Natural killer cell (primary cell): ENCODE results near the gene DUSP12. TPM values are rescaled to one million over a fixed set of nuclear protein-coding genes. Genes with fewer than 3 reads are reported as not detected.

Experiments used
- ATAC-seq, 3 donors: fragments of 150-1000 bp in 2 of 3; fragments of 200-7000 bp in 1 of 3; cut with Tn5 transposase; 1 replicate in 1 of 3; 2 replicates in 2 of 3; pipeline ENCODE4 v1.10.0; 2021; ENCODE audit warnings: mild to moderate bottlenecking in 2 of 3, moderate library complexity in 2 of 3
- DNase-seq, 2 donors: peaks; one replicate each; pipeline versions ENCODE4 v3.0.0 to v3.0.0-alpha.2; 2013 to 2021; ENCODE audit warnings: mixed read lengths in 1 of 2
- H3K27ac ChIP-seq: one replicate; pipeline ENCODE4 v1.5.1; 2013; ENCODE audit warnings: mild to moderate bottlenecking, low read length
- H3K27me3 ChIP-seq: one replicate; pipeline ENCODE4 v1.6.1; 2013; ENCODE audit warnings: low read length; ENCODE audit not compliant: control insufficient read depth, insufficient read depth
- H3K36me3 ChIP-seq: one replicate; pipeline ENCODE4 v1.6.1; 2013; ENCODE audit warnings: low read length; ENCODE audit not compliant: control insufficient read depth, insufficient read depth
- H3K4me1 ChIP-seq: one replicate; pipeline ENCODE4 v1.6.1; 2013; ENCODE audit warnings: low read length; ENCODE audit not compliant: control insufficient read depth, insufficient read depth
- H3K4me3 ChIP-seq: one replicate; pipeline ENCODE4 v1.5.1; 2013; ENCODE audit warnings: low read length
- H3K9me3 ChIP-seq: one replicate; pipeline ENCODE4 v1.6.1; 2013; ENCODE audit warnings: low read length; ENCODE audit not compliant: control insufficient read depth, insufficient read depth
- H3K27ac Mint-ChIP-seq, 2 donors: one replicate each; pipeline ENCODE4 v1.8.0; 2022; ENCODE audit warnings: mild to moderate bottlenecking in 2 of 2, mixed read lengths in 2 of 2, moderate library complexity in 1 of 2
- H3K27me3 Mint-ChIP-seq, 2 donors: one replicate each; pipeline ENCODE4 v1.8.0; 2022; ENCODE audit warnings: low read depth in 2 of 2, mixed read lengths in 2 of 2
- H3K36me3 Mint-ChIP-seq: one replicate; pipeline ENCODE4 v1.8.0; 2022; ENCODE audit warnings: mixed read lengths
- H3K4me1 Mint-ChIP-seq, 2 donors: one replicate each; pipeline ENCODE4 v1.8.0; 2022; ENCODE audit warnings: mixed read lengths in 2 of 2
- H3K4me3 Mint-ChIP-seq: one replicate; pipeline ENCODE4 v1.8.0; 2022; ENCODE audit warnings: mild to moderate bottlenecking, moderate library complexity, mixed read lengths
- H3K9me3 Mint-ChIP-seq, 2 donors: one replicate each; pipeline ENCODE4 v1.8.0; 2022; ENCODE audit warnings: mixed read lengths in 2 of 2
- CTCF ChIP-seq: fragments of 200-600 bp; IDR thresholded peaks from one replicate; pipeline ENCODE4 v1.8.0; 2022; ENCODE audit warnings: antibody characterized with exemption
- WGBS: methylation state at CpG from one replicate; pipeline ENCODE4 v1.1.7; 2013; ENCODE audit warnings: missing lambda C conversion rate; ENCODE audit not compliant: insufficient coverage; 5-methylcytosine and 5-hydroxymethylcytosine counted together
- intact Hi-C: fragments of 100-400 bp; cut with micrococcal nuclease; formaldehyde crosslinking; loops from one replicate; pipeline ENCODE4 v1.14.2; 2022
- total RNA-seq, 4 donors: library from RNA; stranded (reverse); fragments of 120-200 nt in 1 of 4; gene quantifications; one replicate each; pipeline versions ENCODE4 v1.2.3 to v1.2.4, GENCODE V29; 2013 to 2022

Gene DUSP12
- total RNA-seq, 3 donors from 2014 or later (not counting 1 experiment from before 2014, with no cell fraction given): 26.9 to 31.7 (median 28.5) TPM

- DNase-seq (no peak), ATAC-seq (no peak)
- Histone ChIP-seq H3K4me1 (peaks cover 22% of the 10 kb centered on the region), H3K27me3 (no peaks in the 10 kb centered on the region), H3K27ac (no peak within 1 kb of the TSS), H3K9me3 (no peaks in the 10 kb centered on the region), H3K36me3 (no peaks in the 10 kb centered on the region), H3K4me3 (no peak within 1 kb of the TSS)
- intact Hi-C loops: loop anchor here (10.0 kb wide), 1 partner anchor 176 kb away; the partner anchor contains the start of gene FCGR3A
- no peak within 1 kb of the TSS for H3K4me3 Mint-ChIP-seq
- peaks cover 0 to 3% of the 10 kb centered on the region in 2 donors for H3K27me3 Mint-ChIP-seq
- whole genome bisulfite sequencing: 72% methylated on average over 3 of the region's 4 CpGs
- H3K4me1 Mint-ChIP-seq: peaks cover 33 to 57% of the 10 kb centered on the region in 2 donors
- H3K36me3 Mint-ChIP-seq: no peaks in the 10 kb centered on the region
- no peak within 1 kb of the TSS for H3K27ac Mint-ChIP-seq
- no peaks in the 10 kb centered on the region for H3K9me3 Mint-ChIP-seq
- no peak for TF ChIP-seq CTCF
Observed at GRCh38 chr1:161720956-161721737, 28.4 kb upstream of the DUSP12 start, which contains the start of gene FCRLB. FCRLB (plus strand) TSS chr1:161721544; CDS start chr1:161722673, 1,129 bp downstream.

GRCh38 chr1:161721738-161722343 is 27.7 kb upstream of the DUSP12 start:
- Histone ChIP-seq H3K27me3 (no peaks in the 10 kb centered on the region), H3K9me3 (no peaks in the 10 kb centered on the region), H3K36me3 (no peaks in the 10 kb centered on the region), H3K4me3 (no peak overlapping the region), H3K27ac (no peak overlapping the region), H3K4me1 (peaks cover 23% of the 10 kb centered on the region)
- no peaks in the 10 kb centered on the region for H3K9me3 Mint-ChIP-seq
- H3K27me3 Mint-ChIP-seq: peaks cover 0 to 3% of the 10 kb centered on the region in 2 donors
- DNase-seq: no peak
- H3K4me1 Mint-ChIP-seq: peaks cover 35 to 59% of the 10 kb centered on the region in 2 donors
- no peak for TF ChIP-seq CTCF
- WGBS: 71% methylated on average over 8 of the region's 8 CpGs
- H3K27ac Mint-ChIP-seq: no peak overlapping the region
- H3K4me3 Mint-ChIP-seq: no peak overlapping the region
- intact Hi-C loops: loop anchor here (10.0 kb wide), 1 partner anchor 177 kb away; the partner anchor contains the start of gene FCGR3A
- no peak for ATAC-seq
- no peaks in the 10 kb centered on the region for H3K36me3 Mint-ChIP-seq

- Mint-ChIP-seq H3K9me3 (no peaks in the 10 kb centered on the region), H3K36me3 (no peaks in the 10 kb centered on the region), H3K27ac (no peak overlapping the region), H3K4me1 (peaks cover 36 to 60% of the 10 kb centered on the region in 2 donors), H3K27me3 (no peaks in the 10 kb centered on the region), H3K4me3 (no peak overlapping the region)
- DNase-seq (no peak), ATAC-seq (no peak)
- Histone ChIP-seq H3K4me1 (peaks cover 27% of the 10 kb centered on the region), H3K27ac (no peak overlapping the region), H3K27me3 (no peaks in the 10 kb centered on the region), H3K9me3 (no peaks in the 10 kb centered on the region), H3K36me3 (no peaks in the 10 kb centered on the region), H3K4me3 (no peak overlapping the region)
- no peak for TF ChIP-seq CTCF
- 100% methylated on average over 1 of the region's 1 CpG for WGBS
- intact Hi-C loops: loop anchor here (10.0 kb wide), 1 partner anchor 178 kb away; the partner anchor contains the start of gene FCGR3A
Observed at GRCh38 chr1:161722406-161722805, 27.2 kb upstream of the DUSP12 start.
